Stimulated activated naive B cell treated with anti-CD40 and anti-IgM and Interleukin-4, amounts not matched to agents 10 μg/mL and 1 μg/mL and 100 μg/mL, for 72 hours (primary cell): ENCODE results near the gene RNF44.
A peak's percentile ranks its signal among the peaks of the same experiment; 100 is the strongest.
"Not testable (repeated sequence)": the region's sequence is repeated elsewhere in the genome, so short reads cannot be mapped to it uniquely, and the experiment has no call there.

ENCODE experiments used
- ATAC-seq, 2 donors: fragments of 150-1000 bp; cut with Tn5 transposase; replicated peaks; 2 replicates each; pipeline ENCODE4 v1.10.0; 2021; ENCODE audit warnings: moderate library complexity in 1 of 2
- DNase-seq: peaks from one replicate; pipeline ENCODE4 v3.0.0; 2021
- H3K27ac Mint-ChIP-seq: one replicate; pipeline ENCODE4 v1.8.0; 2022; ENCODE audit warnings: mild to moderate bottlenecking, mixed read lengths
- H3K27me3 Mint-ChIP-seq, 2 donors: one replicate each; pipeline ENCODE4 v1.8.0; 2022; ENCODE audit warnings: mixed read lengths in 2 of 2
- H3K36me3 Mint-ChIP-seq, 2 donors: one replicate each; pipeline ENCODE4 v1.8.0; 2022; ENCODE audit warnings: mixed read lengths in 2 of 2, mild to moderate bottlenecking in 1 of 2
- H3K4me1 Mint-ChIP-seq, 2 donors: one replicate each; pipeline ENCODE4 v1.8.0; 2022; ENCODE audit warnings: mixed read lengths in 2 of 2, mild to moderate bottlenecking in 1 of 2
- H3K4me3 Mint-ChIP-seq, 2 donors: one replicate each; pipeline ENCODE4 v1.8.0; 2022; ENCODE audit warnings: mild to moderate bottlenecking in 2 of 2, mixed read lengths in 2 of 2, moderate library complexity in 1 of 2
- H3K9me3 Mint-ChIP-seq, 2 donors: one replicate each; pipeline ENCODE4 v1.8.0; 2022; ENCODE audit warnings: mixed read lengths in 2 of 2, mild to moderate bottlenecking in 1 of 2

Gene RNF44

GRCh38 chr5:176564002-176564401, 26.8 kb upstream of the RNF44 start:
- no peak overlapping the region for H3K27ac Mint-ChIP-seq
- H3K4me1 Mint-ChIP-seq, result peaks cover 3 to 13% of the 10 kb centered on the region in 2 donors
- ATAC-seq, result no peak
- H3K9me3 Mint-ChIP-seq, result no peaks in the 10 kb centered on the region
- no peak for DNase-seq
- peaks cover 15 to 28% of the 10 kb centered on the region in 2 donors for H3K27me3 Mint-ChIP-seq
- H3K4me3 Mint-ChIP-seq, result no peak overlapping the region
- H3K36me3 Mint-ChIP-seq, result peaks cover 0 to 1% of the 10 kb centered on the region in 2 donors

- no peak for DNase-seq
- ATAC-seq, result no peak
- Mint-ChIP-seq H3K4me3 (no peak overlapping the region), H3K36me3 (peaks cover 0 to 1% of the 10 kb centered on the region in 2 donors), H3K9me3 (peaks cover 0 to 1% of the 10 kb centered on the region in 2 donors), H3K27me3 (peaks cover 15 to 28% of the 10 kb centered on the region in 2 donors), H3K27ac (no peak overlapping the region), H3K4me1 (peaks cover 3 to 13% of the 10 kb centered on the region in 2 donors)
Observed at GRCh38 chr5:176562189-176562588, 25.0 kb upstream of the RNF44 start.

- no peak for ATAC-seq
- DNase-seq, result no peak
- H3K36me3 Mint-ChIP-seq, result peaks cover 0 to 1% of the 10 kb centered on the region in 2 donors
- peaks cover 14 to 27% of the 10 kb centered on the region in 2 donors for H3K27me3 Mint-ChIP-seq
- peaks cover 0 to 1% of the 10 kb centered on the region in 2 donors for H3K9me3 Mint-ChIP-seq
- H3K4me1 Mint-ChIP-seq, result peaks cover 3 to 13% of the 10 kb centered on the region in 2 donors
- H3K4me3 Mint-ChIP-seq, result no peak overlapping the region
- H3K27ac Mint-ChIP-seq, result no peak overlapping the region
Observed at GRCh38 chr5:176561259-176561658, 24.1 kb upstream of the RNF44 start.

- peaks cover 7 to 18% of the 10 kb centered on the region in 2 donors for H3K27me3 Mint-ChIP-seq
- no peaks in the 10 kb centered on the region for H3K36me3 Mint-ChIP-seq
- H3K4me3 Mint-ChIP-seq, result no peak overlapping the region
- ATAC-seq (no peak), DNase-seq (no peak)
- peaks cover 3 to 13% of the 10 kb centered on the region in 2 donors for H3K4me1 Mint-ChIP-seq
- H3K27ac Mint-ChIP-seq, result no peak overlapping the region
- peaks cover 0 to 1% of the 10 kb centered on the region in 2 donors for H3K9me3 Mint-ChIP-seq
Observed at GRCh38 chr5:176560364-176560763, 23.2 kb upstream of the RNF44 start.

GRCh38 chr5:176559683-176560082, 22.5 kb upstream of the RNF44 start:
- Mint-ChIP-seq H3K9me3 (peaks cover 0 to 1% of the 10 kb centered on the region in 2 donors), H3K36me3 (no peaks in the 10 kb centered on the region), H3K27ac (no peak overlapping the region), H3K4me1 (peaks cover 3 to 13% of the 10 kb centered on the region in 2 donors), H3K4me3 (no peak overlapping the region), H3K27me3 (peaks cover 7 to 13% of the 10 kb centered on the region in 2 donors)
- ATAC-seq (no peak), DNase-seq (no peak)

GRCh38 chr5:176557846-176558245, 20.6 kb upstream of the RNF44 start:
- ATAC-seq (no peak), DNase-seq (no peak)
- Mint-ChIP-seq H3K4me1 (peaks cover 13 to 20% of the 10 kb centered on the region in 2 donors), H3K36me3 (no peaks in the 10 kb centered on the region), H3K27ac (no peak overlapping the region), H3K9me3 (peaks cover 0 to 1% of the 10 kb centered on the region in 2 donors), H3K27me3 (peaks cover 11 to 19% of the 10 kb centered on the region in 2 donors), H3K4me3 (no peak overlapping the region)

GRCh38 chr5:176553260-176554085, 16.3 kb upstream of the RNF44 start:
- peaks cover 19 to 23% of the 10 kb centered on the region in 2 donors for H3K4me1 Mint-ChIP-seq
- no peaks in the 10 kb centered on the region for H3K9me3 Mint-ChIP-seq
- no peak overlapping the region for H3K4me3 Mint-ChIP-seq
- DNase-seq (no peak), ATAC-seq (peak in 1 of 2 donors; percentile 23)
- H3K27ac Mint-ChIP-seq, result no peak overlapping the region
- H3K36me3 Mint-ChIP-seq, result no peaks in the 10 kb centered on the region
- peaks cover 4 to 6% of the 10 kb centered on the region in 2 donors for H3K27me3 Mint-ChIP-seq

GRCh38 chr5:176552332-176552869, 15.2 kb upstream of the RNF44 start:
- ATAC-seq, result no peak
- Mint-ChIP-seq H3K4me3 (no peak overlapping the region), H3K27ac (no peak overlapping the region), H3K9me3 (no peaks in the 10 kb centered on the region), H3K27me3 (peaks cover 4 to 6% of the 10 kb centered on the region in 2 donors), H3K36me3 (no peaks in the 10 kb centered on the region), H3K4me1 (peaks cover 19 to 23% of the 10 kb centered on the region in 2 donors)
- no peak for DNase-seq

- not testable (repeated sequence) for H3K27me3 Mint-ChIP-seq, H3K9me3 Mint-ChIP-seq, H3K4me3 Mint-ChIP-seq, H3K36me3 Mint-ChIP-seq, H3K27ac Mint-ChIP-seq, ATAC-seq, DNase-seq
- peaks cover 19 to 23% of the 10 kb centered on the region in 2 donors for H3K4me1 Mint-ChIP-seq
Observed at GRCh38 chr5:176550937-176551336, 13.7 kb upstream of the RNF44 start.

- Mint-ChIP-seq H3K4me3 (peak overlapping the region in 1 of 2 donors; percentile 41), H3K9me3 (no peaks in the 10 kb centered on the region), H3K27me3 (peaks cover 4 to 6% of the 10 kb centered on the region in 2 donors), H3K36me3 (no peaks in the 10 kb centered on the region), H3K4me1 (peaks cover 19 to 23% of the 10 kb centered on the region in 2 donors), H3K27ac (peak overlapping the region; percentile 20)
- peak; percentile 63 to 76 for ATAC-seq
- no peak for DNase-seq
Observed at GRCh38 chr5:176550275-176550831, 13.2 kb upstream of the RNF44 start.

GRCh38 chr5:176549871-176550270, 12.7 kb upstream of the RNF44 start:
- ATAC-seq (no peak), DNase-seq (no peak)
- H3K27ac Mint-ChIP-seq, result no peak overlapping the region
- peaks cover 19 to 25% of the 10 kb centered on the region in 2 donors for H3K4me1 Mint-ChIP-seq
- no peak overlapping the region for H3K4me3 Mint-ChIP-seq
- peaks cover 4 to 6% of the 10 kb centered on the region in 2 donors for H3K27me3 Mint-ChIP-seq
- H3K9me3 Mint-ChIP-seq, result no peaks in the 10 kb centered on the region
- H3K36me3 Mint-ChIP-seq, result no peaks in the 10 kb centered on the region

- H3K27ac Mint-ChIP-seq, result no peak within 1 kb of the TSS
- DNase-seq (no peak), ATAC-seq (no peak)
- no peaks in the 10 kb centered on the region for H3K9me3 Mint-ChIP-seq
- peaks cover 4 to 6% of the 10 kb centered on the region in 2 donors for H3K27me3 Mint-ChIP-seq
- H3K4me1 Mint-ChIP-seq, result peaks cover 22 to 32% of the 10 kb centered on the region in 2 donors
- H3K36me3 Mint-ChIP-seq, result no peaks in the 10 kb centered on the region
- H3K4me3 Mint-ChIP-seq, result no peak within 1 kb of the TSS
Observed at GRCh38 chr5:176548967-176549444, 11.8 kb upstream of the RNF44 start, which contains the start of gene CDHR2. TSS of gene CDHR2 (plus strand) at chr5:176549342. CDS start at chr5:176565353, 16,011 bp downstream.

- H3K9me3 Mint-ChIP-seq, result no peaks in the 10 kb centered on the region
- ATAC-seq (no peak), DNase-seq (no peak)
- H3K36me3 Mint-ChIP-seq, result no peaks in the 10 kb centered on the region
- no peak overlapping the region for H3K4me3 Mint-ChIP-seq
- H3K27ac Mint-ChIP-seq, result no peak overlapping the region
- H3K27me3 Mint-ChIP-seq, result no peaks in the 10 kb centered on the region
- peaks cover 15 to 26% of the 10 kb centered on the region in 2 donors for H3K4me1 Mint-ChIP-seq
Observed at GRCh38 chr5:176547802-176548201, 10.6 kb upstream of the RNF44 start.

- H3K36me3 Mint-ChIP-seq, result no peaks in the 10 kb centered on the region
- no peaks in the 10 kb centered on the region for H3K9me3 Mint-ChIP-seq
- no peaks in the 10 kb centered on the region for H3K27me3 Mint-ChIP-seq
- no peak for ATAC-seq
- DNase-seq, result no peak
- H3K4me3 Mint-ChIP-seq, result no peak overlapping the region
- H3K4me1 Mint-ChIP-seq, result peaks cover 30 to 42% of the 10 kb centered on the region in 2 donors
- peak overlapping the region; percentile 42 for H3K27ac Mint-ChIP-seq
Observed at GRCh38 chr5:176545737-176546509, 8.7 kb upstream of the RNF44 start.
